GM10266 (cell line): Measurements from ENCODE around the gene TMEM178B.

Experiments used
- DNase-seq: peaks from one replicate; pipeline ENCODE4 v3.0.0; 2012; ENCODE audit errors: extremely low spot score
- CTCF ChIP-seq: IDR thresholded peaks from 2 replicates; pipeline ENCODE4 v1.5.1; 2012; ENCODE audit warnings: mild to moderate bottlenecking, low read depth; ENCODE audit not compliant: control insufficient read depth, insufficient read depth; ENCODE audit errors: missing control alignments

The TMEM178B gene

GRCh38 chr7:141335164-141335563, 261.3 kb downstream of the TMEM178B start:
- no peak for TF ChIP-seq CTCF

GRCh38 chr7:141339603-141340002, 265.7 kb downstream of the TMEM178B start:
- no peak for DNase-seq
- no peak for TF ChIP-seq CTCF

More at GRCh38 chr7:141335164-141335563, 261.3 kb downstream of the TMEM178B start:
- no peak for DNase-seq

DNA sequence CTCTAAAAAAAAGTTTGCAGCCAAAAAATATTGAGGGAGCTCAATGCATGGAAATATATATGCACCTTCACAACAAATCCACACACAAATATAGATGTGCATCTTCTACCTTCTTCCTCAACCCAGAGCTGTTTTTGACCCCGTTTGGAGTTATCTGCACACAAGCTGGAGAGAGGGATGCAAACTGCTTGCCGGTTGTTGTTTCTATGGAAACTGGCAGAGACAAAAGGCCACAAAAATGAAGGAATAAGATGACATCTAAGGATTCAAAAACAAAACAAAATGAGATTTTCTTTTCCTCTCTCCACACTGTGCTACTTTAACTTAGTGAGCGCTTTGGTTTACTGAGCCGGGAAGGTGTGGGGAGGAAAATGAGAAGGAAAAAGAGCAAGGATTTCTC, 267.1 kb downstream of the TMEM178B start:
- no peak for DNase-seq
- no peak for TF ChIP-seq CTCF

- DNase-seq = no peak
- TF ChIP-seq CTCF = no peak
These were observed 269.0 kb downstream of the TMEM178B start for GRCh38 chr7:141342621-141343408.

GRCh38 chr7:141344153-141344935, 270.5 kb downstream of the TMEM178B start:
- no peak for TF ChIP-seq CTCF
- no peak for DNase-seq

- no peak for DNase-seq
- no peak for TF ChIP-seq CTCF
These were observed 274.9 kb downstream of the TMEM178B start for GRCh38 chr7:141348728-141349127.

DNA sequence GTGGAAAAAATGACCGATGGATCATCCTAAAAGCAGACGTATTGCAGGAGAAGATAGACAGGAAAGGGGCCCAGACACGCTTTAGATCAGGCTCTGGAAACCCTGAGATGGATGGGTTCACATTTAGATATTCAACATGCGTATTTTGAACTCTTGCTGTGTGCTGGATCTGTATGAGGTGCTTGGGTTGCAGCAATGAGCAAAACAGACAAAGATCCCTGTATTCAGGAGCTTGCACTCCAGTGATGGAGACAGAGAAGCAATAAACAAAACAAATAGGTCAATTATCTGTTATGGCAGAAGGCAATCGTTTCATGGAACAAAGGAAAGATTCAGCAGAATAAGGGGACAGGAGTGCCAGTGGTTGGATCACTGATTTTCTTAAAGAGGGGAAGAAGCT, 275.5 kb downstream of the TMEM178B start:
- no peak for TF ChIP-seq CTCF
- DNase-seq = no peak
